Calu3 (cell line): ENCODE data around the gene SMDT1. TPM values are rescaled to one million over a fixed set of nuclear protein-coding genes. Genes with fewer than 3 reads are reported as not detected.

Experiments
- BruUV-seq: library from RNA; stranded (reverse); fragments of 400-500 nt; replicated peaks from 2 replicates; lab custom pipeline; 2021; lab: Mats Ljungman, UMichigan
- CTCF ChIA-PET: fragments of 300-600 bp; sonication (Branson Sonifier 250); formaldehyde crosslinking; loops from one replicate; lab custom pipeline; 2022; ENCODE audit warnings: antibody characterized with exemption; lab: Charles Lee
- DNase-seq: peaks from one replicate; pipeline ENCODE4 v3.0.0; 2022
- H3K27ac Mint-ChIP-seq: one replicate; pipeline ENCODE4 v1.8.0; 2022; ENCODE audit warnings: mixed read lengths; ENCODE audit not compliant: unreplicated experiment
- H3K27me3 Mint-ChIP-seq: one replicate; pipeline ENCODE4 v1.8.0; 2022; ENCODE audit warnings: mixed read lengths; ENCODE audit not compliant: unreplicated experiment
- H3K36me3 Mint-ChIP-seq: one replicate; pipeline ENCODE4 v1.8.0; 2022; ENCODE audit warnings: mild to moderate bottlenecking, moderate library complexity, mixed read lengths; ENCODE audit not compliant: insufficient read depth, unreplicated experiment
- H3K4me1 Mint-ChIP-seq: one replicate; pipeline ENCODE4 v1.8.0; 2022; ENCODE audit warnings: mild to moderate bottlenecking, low read depth, mixed read lengths; ENCODE audit not compliant: unreplicated experiment
- H3K4me3 Mint-ChIP-seq: one replicate; pipeline ENCODE4 v1.8.0; 2022; ENCODE audit warnings: mild to moderate bottlenecking, low read depth, moderate library complexity, mixed read lengths; ENCODE audit not compliant: unreplicated experiment
- H3K9me3 Mint-ChIP-seq: one replicate; pipeline ENCODE4 v1.8.0; 2022; ENCODE audit warnings: low read depth, mixed read lengths; ENCODE audit not compliant: unreplicated experiment
- CTCF ChIP-seq: fragments of 200-600 bp; IDR thresholded peaks from one replicate; pipeline ENCODE4 v1.8.0; 2022; ENCODE audit warnings: antibody characterized with exemption; ENCODE audit not compliant: unreplicated experiment
- intact Hi-C: fragments of 100-400 bp; cut with micrococcal nuclease; formaldehyde crosslinking; loops from one replicate; pipeline ENCODE4 v1.10.0; 2022; ENCODE audit not compliant: unreplicated experiment
- total RNA-seq: library from RNA; stranded (reverse); gene quantifications from 2 replicates; pipeline ENCODE4 v1.2.3, GENCODE V29; 2022

SMDT1 gene
- total RNA-seq, 1 experiment from 2014 or later: 60.8 TPM

GRCh38 chr22:42056757-42057511, 22.6 kb upstream of the SMDT1 start:
- H3K9me3 Mint-ChIP-seq: peaks cover 13% of the 10 kb centered on the region
- H3K27me3 Mint-ChIP-seq: no peaks in the 10 kb centered on the region
- CTCF ChIA-PET: no interaction called here
- no peak overlapping the region for H3K4me3 Mint-ChIP-seq
- DNase-seq: no peak
- H3K36me3 Mint-ChIP-seq: peaks cover 6% of the 10 kb centered on the region
- no peaks in the 10 kb centered on the region for H3K4me1 Mint-ChIP-seq
- TF ChIP-seq CTCF: no peak
- H3K27ac Mint-ChIP-seq: no peak overlapping the region
- intact Hi-C loops: no loop called here
- BruUV-seq: no TSS peak

- Mint-ChIP-seq H3K4me1 (no peaks in the 10 kb centered on the region), H3K36me3 (peaks cover 11% of the 10 kb centered on the region), H3K4me3 (no peak overlapping the region), H3K9me3 (peaks cover 13% of the 10 kb centered on the region), H3K27me3 (no peaks in the 10 kb centered on the region), H3K27ac (no peak overlapping the region)
- DNase-seq: no peak
- TF ChIP-seq CTCF: no peak
- intact Hi-C loops: no loop called here
- BruUV-seq: no TSS peak
- CTCF ChIA-PET: interaction anchor here (0.6 kb wide), 1 partner anchor 715 kb away, joined by 4 read pairs; no protein-coding TSS in a partner anchor
Measured at GRCh38 chr22:42060489-42060888, 19.0 kb upstream of the SMDT1 start.

- intact Hi-C loops: no loop called here
- CTCF ChIA-PET: interaction anchor here (0.6 to 0.7 kb wide), 3 partner anchors 9 to 715 kb away, joined by 3 to 8 read pairs (median 4); no protein-coding TSS in a partner anchor
- no peak overlapping the region for H3K27ac Mint-ChIP-seq
- H3K4me3 Mint-ChIP-seq: no peak overlapping the region
- no peak for DNase-seq
- TF ChIP-seq CTCF: no peak
- no TSS peak for BruUV-seq
- H3K27me3 Mint-ChIP-seq: no peaks in the 10 kb centered on the region
- H3K36me3 Mint-ChIP-seq: peaks cover 11% of the 10 kb centered on the region
- no peaks in the 10 kb centered on the region for H3K4me1 Mint-ChIP-seq
- peaks cover 13% of the 10 kb centered on the region for H3K9me3 Mint-ChIP-seq
Measured at GRCh38 chr22:42061041-42061440, 18.5 kb upstream of the SMDT1 start.

- intact Hi-C loops: no loop called here
- CTCF ChIA-PET: interaction anchor here (0.6 kb wide), 1 partner anchor 407 kb away, joined by 3 read pairs; no protein-coding TSS in a partner anchor
- no peak for TF ChIP-seq CTCF
- Mint-ChIP-seq H3K27me3 (no peaks in the 10 kb centered on the region), H3K4me3 (no peak overlapping the region), H3K36me3 (peaks cover 11% of the 10 kb centered on the region), H3K4me1 (no peaks in the 10 kb centered on the region), H3K27ac (no peak overlapping the region), H3K9me3 (peaks cover 9% of the 10 kb centered on the region)
- no TSS peak for BruUV-seq
- no peak for DNase-seq
Measured at GRCh38 chr22:42062506-42063170, 16.9 kb upstream of the SMDT1 start.
